Ishikawa (cell line): ENCODE results near the gene LEKR1.

Experiments
- CEBPB ChIP-seq: IDR thresholded peaks from 2 replicates; pipeline ENCODE4 v1.6.1; 2012
- CREB1 ChIP-seq: IDR thresholded peaks from 2 replicates; pipeline ENCODE4 v1.6.1; 2012; ENCODE audit warnings: low read depth
- EGR1 ChIP-seq: IDR thresholded peaks from 2 replicates; pipeline ENCODE4 v1.6.1; 2012
- EP300 ChIP-seq: IDR thresholded peaks from 2 replicates; pipeline ENCODE4 v1.6.1; 2012; ENCODE audit warnings: borderline replicate concordance
- FOXM1 ChIP-seq: IDR thresholded peaks from 2 replicates; pipeline ENCODE4 v1.6.1; 2012; ENCODE audit warnings: low read depth, borderline replicate concordance
- MAX ChIP-seq: IDR thresholded peaks from 2 replicates; pipeline ENCODE4 v1.6.1; 2012
- NFIC ChIP-seq: IDR thresholded peaks from 2 replicates; pipeline ENCODE4 v1.6.1; 2012
- RAD21 ChIP-seq: IDR thresholded peaks from 2 replicates; pipeline ENCODE4 v1.6.1; 2012; ENCODE audit warnings: low read depth
- REST ChIP-seq: IDR thresholded peaks from 2 replicates; pipeline ENCODE4 v1.6.1; 2012; ENCODE audit warnings: low read depth, mild to moderate bottlenecking
- TAF1 ChIP-seq: IDR thresholded peaks from 2 replicates; pipeline ENCODE4 v1.6.1; 2012; ENCODE audit warnings: low read depth, mild to moderate bottlenecking
- TCF12 ChIP-seq: IDR thresholded peaks from 2 replicates; pipeline ENCODE4 v1.6.1; 2012; ENCODE audit warnings: low read depth
- TEAD4 ChIP-seq: IDR thresholded peaks from 2 replicates; pipeline ENCODE4 v1.6.1; 2012
- YY1 ChIP-seq: IDR thresholded peaks from 2 replicates; pipeline ENCODE4 v1.6.1; 2012; ENCODE audit warnings: low read depth
- ZBTB7A ChIP-seq: IDR thresholded peaks from 2 replicates; pipeline ENCODE4 v1.6.1; 2012; ENCODE audit warnings: low read depth
- TF ChIP-seq, protein P1 (sequence below): IDR thresholded peaks from 2 replicates; pipeline ENCODE4 v1.6.1; 2012

The LEKR1 gene

DNA sequence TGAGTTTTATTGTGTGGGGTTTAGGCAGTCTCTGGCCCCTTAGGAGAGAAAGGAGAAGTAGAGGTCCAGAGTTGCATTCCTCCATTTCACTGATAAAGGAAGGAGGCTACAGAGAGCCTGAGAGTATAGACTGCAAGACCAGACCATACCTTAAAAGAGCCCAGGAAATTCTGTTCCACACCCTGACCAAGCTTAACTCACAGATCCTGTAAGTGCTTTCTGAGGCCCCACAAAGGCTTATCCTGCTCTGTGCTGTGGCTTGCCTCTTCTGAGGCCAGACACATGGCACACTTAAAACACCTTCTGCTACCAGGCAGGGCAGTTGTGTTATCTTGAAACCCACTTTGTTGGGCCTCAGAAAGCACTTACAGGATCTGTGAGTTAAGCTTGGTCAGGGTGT is 39.2 kb upstream of the LEKR1 start:
- TF ChIP-seq REST, result no peak
- TF ChIP-seq EGR1, result no peak
- TF ChIP-seq NFIC, result no peak
- TF ChIP-seq MAX, result no peak
- TF ChIP-seq TAF1, result no peak
- TF ChIP-seq CREB1, result no peak
- TF ChIP-seq, protein P1, sequence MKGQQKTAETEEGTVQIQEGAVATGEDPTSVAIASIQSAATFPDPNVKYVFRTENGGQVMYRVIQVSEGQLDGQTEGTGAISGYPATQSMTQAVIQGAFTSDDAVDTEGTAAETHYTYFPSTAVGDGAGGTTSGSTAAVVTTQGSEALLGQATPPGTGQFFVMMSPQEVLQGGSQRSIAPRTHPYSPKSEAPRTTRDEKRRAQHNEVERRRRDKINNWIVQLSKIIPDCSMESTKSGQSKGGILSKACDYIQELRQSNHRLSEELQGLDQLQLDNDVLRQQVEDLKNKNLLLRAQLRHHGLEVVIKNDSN, result no peak
- no peak for TF ChIP-seq RAD21
- no peak for TF ChIP-seq ZBTB7A
- no peak for TF ChIP-seq FOXM1
- TF ChIP-seq EP300, result no peak
- TF ChIP-seq YY1, result no peak
- TF ChIP-seq CEBPB, result no peak
- TF ChIP-seq TEAD4, result no peak
- TF ChIP-seq TCF12, result no peak

DNA sequence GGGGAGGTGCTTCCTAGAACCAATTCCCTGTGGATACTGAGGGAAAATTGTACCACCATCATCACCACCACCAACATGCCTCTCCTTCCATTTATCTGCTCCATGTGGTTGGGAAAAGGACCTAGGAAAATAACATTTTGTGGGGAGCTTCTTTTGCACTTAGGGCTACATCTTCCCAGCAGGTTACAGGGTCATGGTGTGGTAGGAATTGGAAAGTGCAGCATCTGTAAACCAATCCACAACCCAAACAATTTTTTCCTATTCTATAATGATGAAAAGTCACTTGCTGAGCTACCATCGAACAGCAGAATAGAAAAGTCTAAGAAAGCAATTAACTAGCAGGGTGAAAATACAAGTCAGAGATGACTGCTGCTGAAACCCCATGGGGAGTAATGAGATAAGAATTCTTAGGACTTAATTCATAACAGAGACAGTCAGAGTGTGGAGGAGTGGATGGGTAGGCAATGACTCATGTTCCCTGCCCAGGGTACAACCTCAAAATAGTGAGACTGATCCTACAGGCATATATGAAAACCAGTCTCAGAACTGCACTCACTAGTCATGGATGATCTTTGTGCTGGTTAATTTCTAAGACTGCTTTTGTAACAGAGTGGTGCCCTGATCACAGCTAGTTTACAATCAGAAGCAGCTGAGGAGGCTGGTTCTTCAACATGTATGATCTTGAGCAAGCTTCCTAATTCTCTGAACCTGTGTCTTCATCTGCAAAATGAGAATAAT is 38.1 kb upstream of the LEKR1 start:
- TF ChIP-seq, protein P1, result no peak
- no peak for TF ChIP-seq MAX
- no peak for TF ChIP-seq CREB1
- TF ChIP-seq FOXM1, result no peak
- TF ChIP-seq TEAD4, result no peak
- TF ChIP-seq REST, result no peak
- no peak for TF ChIP-seq RAD21
- TF ChIP-seq YY1, result no peak

DNA sequence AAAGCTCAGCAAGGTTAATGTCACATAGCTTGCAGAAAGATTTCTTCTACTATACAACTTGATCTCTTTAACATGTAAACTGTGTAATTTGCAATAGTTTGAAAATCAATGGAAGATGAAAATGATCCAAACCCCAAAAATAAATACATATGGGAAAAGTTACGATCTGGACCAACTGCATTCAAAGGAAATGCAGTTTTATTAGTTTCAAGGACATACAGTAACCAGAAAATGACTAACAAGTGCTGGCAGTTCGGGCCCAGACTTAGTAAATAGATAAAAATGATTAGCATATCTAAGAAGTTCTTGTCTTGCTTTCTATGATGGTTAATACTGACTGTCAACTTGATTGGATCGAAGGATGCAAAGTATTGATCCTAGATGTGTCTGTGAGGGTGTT is 37.3 kb upstream of the LEKR1 start:
- TF ChIP-seq, protein P1, result no peak
- no peak for TF ChIP-seq CREB1
- TF ChIP-seq YY1, result no peak
- no peak for TF ChIP-seq TCF12
- TF ChIP-seq CEBPB, result no peak
- no peak for TF ChIP-seq TAF1
- TF ChIP-seq ZBTB7A, result no peak
- TF ChIP-seq NFIC, result no peak
- TF ChIP-seq MAX, result no peak
- no peak for TF ChIP-seq FOXM1
- TF ChIP-seq EGR1, result no peak
- no peak for TF ChIP-seq TEAD4
- no peak for TF ChIP-seq REST
- TF ChIP-seq EP300, result no peak
- no peak for TF ChIP-seq RAD21

- no peak for TF ChIP-seq TCF12
- no peak for TF ChIP-seq CREB1
- TF ChIP-seq CEBPB, result no peak
- no peak for TF ChIP-seq EP300
- no peak for TF ChIP-seq TAF1
- no peak for TF ChIP-seq RAD21
- TF ChIP-seq TEAD4, result no peak
- TF ChIP-seq, protein P1, result no peak
- no peak for TF ChIP-seq REST
- no peak for TF ChIP-seq EGR1
- TF ChIP-seq MAX, result no peak
- no peak for TF ChIP-seq NFIC
Measured at GRCh38 chr3:156790156-156790555, 36.0 kb upstream of the LEKR1 start.
